Choroid plexus epithelial cell (primary cell): ENCODE results near the gene CASQ2.

Experiments
- DNase-seq: peaks from one replicate; pipeline ENCODE4 v3.0.0-alpha.2; 2010; ENCODE audit warnings: low read depth
- H3K4me3 ChIP-seq: 2 replicates; pipeline ENCODE4 v1.5.1; 2011; ENCODE audit warnings: low read depth, mild to moderate bottlenecking, control low read depth, low read length, moderate library complexity
- TF ChIP-seq, protein P1 (sequence below): conservative IDR thresholded peaks from 2 replicates; pipeline ENCODE4 v1.5.1; 2011; ENCODE audit warnings: low read depth, mild to moderate bottlenecking, control low read depth, inconsistent platforms, low read length, moderate library complexity

The CASQ2 gene

DNA sequence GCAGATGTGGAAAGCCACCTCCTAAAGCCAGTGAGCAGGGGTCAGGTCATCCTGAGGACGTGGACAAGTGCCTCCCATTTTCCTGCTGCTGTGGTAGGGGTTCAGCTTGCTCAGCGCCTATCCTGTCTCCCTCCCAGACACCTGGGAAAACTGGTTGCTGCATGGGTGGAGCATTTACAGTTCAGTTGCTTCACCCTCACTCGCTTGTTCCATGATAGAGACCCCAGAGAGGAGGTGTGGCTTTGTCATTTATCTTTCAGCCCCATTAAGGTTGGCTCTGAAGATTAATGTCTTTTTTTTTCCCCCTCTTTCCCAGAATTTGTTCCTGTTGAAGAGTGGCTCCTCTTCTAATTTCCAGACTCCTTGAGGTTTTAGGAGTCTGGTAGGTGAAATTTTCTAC, 117.6 kb downstream of the CASQ2 start:
- no peak overlapping the region for H3K4me3 ChIP-seq
- DNase-seq: no peak
- TF ChIP-seq, protein P1, sequence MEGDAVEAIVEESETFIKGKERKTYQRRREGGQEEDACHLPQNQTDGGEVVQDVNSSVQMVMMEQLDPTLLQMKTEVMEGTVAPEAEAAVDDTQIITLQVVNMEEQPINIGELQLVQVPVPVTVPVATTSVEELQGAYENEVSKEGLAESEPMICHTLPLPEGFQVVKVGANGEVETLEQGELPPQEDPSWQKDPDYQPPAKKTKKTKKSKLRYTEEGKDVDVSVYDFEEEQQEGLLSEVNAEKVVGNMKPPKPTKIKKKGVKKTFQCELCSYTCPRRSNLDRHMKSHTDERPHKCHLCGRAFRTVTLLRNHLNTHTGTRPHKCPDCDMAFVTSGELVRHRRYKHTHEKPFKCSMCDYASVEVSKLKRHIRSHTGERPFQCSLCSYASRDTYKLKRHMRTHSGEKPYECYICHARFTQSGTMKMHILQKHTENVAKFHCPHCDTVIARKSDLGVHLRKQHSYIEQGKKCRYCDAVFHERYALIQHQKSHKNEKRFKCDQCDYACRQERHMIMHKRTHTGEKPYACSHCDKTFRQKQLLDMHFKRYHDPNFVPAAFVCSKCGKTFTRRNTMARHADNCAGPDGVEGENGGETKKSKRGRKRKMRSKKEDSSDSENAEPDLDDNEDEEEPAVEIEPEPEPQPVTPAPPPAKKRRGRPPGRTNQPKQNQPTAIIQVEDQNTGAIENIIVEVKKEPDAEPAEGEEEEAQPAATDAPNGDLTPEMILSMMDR: no peak
